ENCODE results near the gene TLR4.

The TLR4 gene

DNA sequence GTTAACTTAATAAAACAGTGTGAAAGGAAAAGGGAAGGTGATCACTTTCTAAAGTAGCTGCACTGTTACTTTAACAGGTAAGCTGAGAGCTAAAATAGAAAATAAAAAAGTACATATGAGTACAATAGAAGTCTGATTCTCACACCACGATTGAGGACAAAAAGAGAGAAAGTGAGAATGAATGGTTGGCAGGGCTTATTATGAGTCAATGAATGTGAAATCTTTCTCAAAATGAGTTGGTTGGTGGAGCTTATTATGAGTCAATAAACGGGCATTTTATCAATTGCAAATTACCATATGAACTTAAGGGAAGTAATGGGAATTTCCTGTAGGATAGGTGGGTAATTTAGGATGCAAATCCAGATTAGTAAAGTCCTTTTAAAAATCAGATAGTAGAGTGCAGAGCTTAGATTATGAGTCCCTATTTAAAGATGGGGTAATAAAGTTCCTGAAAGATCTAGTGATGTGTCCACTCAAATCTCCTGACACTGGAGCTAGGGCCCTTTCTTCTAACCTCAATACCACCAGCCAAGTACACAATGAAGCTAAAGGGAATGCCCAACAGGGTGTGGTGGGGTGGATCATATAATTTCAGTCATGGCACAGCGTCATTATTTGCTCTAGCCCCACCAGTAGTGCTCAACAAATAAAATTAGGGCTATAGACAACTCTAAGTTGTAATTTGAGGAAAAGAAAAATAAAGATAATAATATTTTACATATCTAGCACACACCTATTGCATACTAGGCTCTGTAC, 21.1 kb upstream of the TLR4 start:
- no peaks in the 10 kb centered on the region for H3K9me3 ChIP-seq (ENCODE audit: control insufficient read depth, low read length)
- H3K36me3 ChIP-seq (ENCODE audit: control insufficient read depth, insufficient read depth, low read length) = no peaks in the 10 kb centered on the region
- no peak overlapping the region for H3K27ac ChIP-seq (ENCODE audit: low read depth, low read length, severe bottlenecking)
- H3K4me3 ChIP-seq (ENCODE audit: extremely low read depth, insufficient read depth, low read length, poor library complexity, severe bottlenecking) = no peak overlapping the region
- no peaks in the 10 kb centered on the region for H3K4me1 ChIP-seq (ENCODE audit: control insufficient read depth, insufficient read depth, low read length, poor library complexity, severe bottlenecking)
- 90% methylated on average over 2 of the region's 3 CpGs; no CpG with 5 or more reads in 1 of the 2 experiments for WGBS, 2 experiments (ENCODE audit: insufficient coverage in 2 of 2)

DNA sequence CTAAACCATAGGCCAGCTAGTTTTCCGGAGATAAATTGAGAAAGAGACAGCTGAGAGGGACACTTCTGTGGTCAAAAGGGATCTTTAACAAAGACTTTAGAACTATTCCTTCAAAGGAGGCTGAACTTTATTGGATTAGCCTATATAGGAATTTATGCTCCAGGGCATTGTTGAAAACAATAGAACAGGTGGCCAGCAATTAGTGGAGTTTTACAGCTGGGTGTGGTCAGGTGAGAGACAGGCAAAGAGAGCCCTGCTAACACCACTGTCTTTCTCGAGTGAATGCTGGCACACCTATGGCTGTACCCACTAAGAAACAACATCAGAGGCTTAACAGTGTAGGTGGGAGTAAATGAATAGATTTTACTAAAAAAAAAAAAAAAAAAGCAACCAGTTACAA, 16.7 kb upstream of the TLR4 start:
- Histone ChIP-seq H3K36me3 (ENCODE audit: control insufficient read depth, insufficient read depth, low read length) (no peaks in the 10 kb centered on the region), H3K27ac (ENCODE audit: low read depth, low read length, severe bottlenecking) (no peak overlapping the region), H3K4me1 (ENCODE audit: control insufficient read depth, insufficient read depth, low read length, poor library complexity, severe bottlenecking) (no peaks in the 10 kb centered on the region), H3K9me3 (ENCODE audit: control insufficient read depth, low read length) (no peaks in the 10 kb centered on the region), H3K4me3 (ENCODE audit: extremely low read depth, insufficient read depth, low read length, poor library complexity, severe bottlenecking) (no peak overlapping the region)
- 78 to 90% methylated on average over 1 of the region's 2 CpGs for WGBS, 2 experiments (ENCODE audit: insufficient coverage in 2 of 2)

GRCh38 chr9:117691367-117691766, 12.8 kb upstream of the TLR4 start:
- no peak overlapping the region for H3K4me3 ChIP-seq (ENCODE audit: extremely low read depth, insufficient read depth, low read length, poor library complexity, severe bottlenecking)
- H3K27ac ChIP-seq (ENCODE audit: low read depth, low read length, severe bottlenecking) = no peak overlapping the region
- peaks cover 8% of the 10 kb centered on the region for H3K9me3 ChIP-seq (ENCODE audit: control insufficient read depth, low read length)
- no peaks in the 10 kb centered on the region for H3K4me1 ChIP-seq (ENCODE audit: control insufficient read depth, insufficient read depth, low read length, poor library complexity, severe bottlenecking)
- H3K36me3 ChIP-seq (ENCODE audit: control insufficient read depth, insufficient read depth, low read length) = no peaks in the 10 kb centered on the region

- H3K27ac ChIP-seq (ENCODE audit: low read depth, low read length, severe bottlenecking) = no peak overlapping the region
- 100% methylated on average over 1 of the region's 2 CpGs; no CpG with 5 or more reads in 1 of the 2 experiments for WGBS, 2 experiments (ENCODE audit: insufficient coverage in 2 of 2)
- H3K9me3 ChIP-seq (ENCODE audit: control insufficient read depth, low read length) = peaks cover 12% of the 10 kb centered on the region
- no peaks in the 10 kb centered on the region for H3K4me1 ChIP-seq (ENCODE audit: control insufficient read depth, insufficient read depth, low read length, poor library complexity, severe bottlenecking)
- no peak overlapping the region for H3K4me3 ChIP-seq (ENCODE audit: extremely low read depth, insufficient read depth, low read length, poor library complexity, severe bottlenecking)
- H3K36me3 ChIP-seq (ENCODE audit: control insufficient read depth, insufficient read depth, low read length) = no peaks in the 10 kb centered on the region
These were observed 8.0 kb upstream of the TLR4 start for GRCh38 chr9:117696154-117696553.

DNA sequence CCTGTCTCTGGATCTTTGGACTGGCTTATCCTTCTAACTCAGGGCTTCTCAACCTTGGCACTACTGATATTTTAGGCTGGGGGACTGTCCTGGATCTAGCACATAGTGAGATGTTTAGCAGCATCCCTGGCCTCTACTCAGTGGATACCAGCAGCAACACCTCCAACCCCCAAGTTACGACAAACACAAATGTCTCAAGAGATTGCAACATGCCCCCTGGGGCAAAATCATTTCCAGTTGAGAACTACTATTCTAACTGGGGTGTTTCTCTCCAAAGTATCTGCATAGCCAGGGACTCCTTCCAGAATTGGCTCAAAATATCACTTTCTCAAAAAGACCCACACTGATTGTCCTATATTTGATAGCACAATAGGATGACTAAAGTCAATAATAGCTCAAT, 7.2 kb upstream of the TLR4 start:
- Histone ChIP-seq H3K27ac (ENCODE audit: low read depth, low read length, severe bottlenecking) (no peak overlapping the region), H3K9me3 (ENCODE audit: control insufficient read depth, low read length) (peaks cover 12% of the 10 kb centered on the region), H3K4me3 (ENCODE audit: extremely low read depth, insufficient read depth, low read length, poor library complexity, severe bottlenecking) (no peak overlapping the region), H3K36me3 (ENCODE audit: control insufficient read depth, insufficient read depth, low read length) (no peaks in the 10 kb centered on the region), H3K4me1 (ENCODE audit: control insufficient read depth, insufficient read depth, low read length, poor library complexity, severe bottlenecking) (no peaks in the 10 kb centered on the region)
- 50 to 80% methylated on average over 1 of the region's 1 CpG for WGBS, 2 experiments (ENCODE audit: insufficient coverage in 2 of 2)

DNA sequence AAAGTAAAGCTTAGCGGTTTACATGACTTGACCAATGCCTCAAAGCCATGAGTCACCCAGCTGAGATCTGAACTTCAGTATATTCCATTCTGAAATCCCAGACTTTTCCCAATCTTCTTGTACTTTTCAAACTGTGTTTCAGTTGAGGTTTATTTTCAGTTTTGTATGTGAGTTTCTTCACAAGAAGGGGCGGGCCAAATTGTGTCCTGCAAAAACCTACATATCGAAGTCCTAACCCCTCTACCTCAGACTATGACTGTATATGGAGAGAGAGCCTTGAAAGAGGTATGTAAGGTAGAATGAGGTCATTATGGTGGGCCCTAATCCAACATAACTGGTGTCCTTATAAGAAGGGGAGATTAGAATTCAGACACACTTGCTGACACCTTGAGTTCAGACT, 666 bp upstream of the TLR4 start:
- WGBS, 2 experiments (ENCODE audit: insufficient coverage in 2 of 2) = 100% methylated on average over 1 of the region's 3 CpGs; no CpG with 5 or more reads in 1 of the 2 experiments
- peaks cover 10% of the 10 kb centered on the region for H3K36me3 ChIP-seq (ENCODE audit: control insufficient read depth, insufficient read depth, low read length)
- H3K4me3 ChIP-seq (ENCODE audit: extremely low read depth, insufficient read depth, low read length, poor library complexity, severe bottlenecking) = peak overlapping the region; percentile 46
- peaks cover 17% of the 10 kb centered on the region for H3K4me1 ChIP-seq (ENCODE audit: control insufficient read depth, insufficient read depth, low read length, poor library complexity, severe bottlenecking)
- no peaks in the 10 kb centered on the region for H3K9me3 ChIP-seq (ENCODE audit: control insufficient read depth, low read length)
- H3K27ac ChIP-seq (ENCODE audit: low read depth, low read length, severe bottlenecking) = peak overlapping the region; percentile 87

DNA sequence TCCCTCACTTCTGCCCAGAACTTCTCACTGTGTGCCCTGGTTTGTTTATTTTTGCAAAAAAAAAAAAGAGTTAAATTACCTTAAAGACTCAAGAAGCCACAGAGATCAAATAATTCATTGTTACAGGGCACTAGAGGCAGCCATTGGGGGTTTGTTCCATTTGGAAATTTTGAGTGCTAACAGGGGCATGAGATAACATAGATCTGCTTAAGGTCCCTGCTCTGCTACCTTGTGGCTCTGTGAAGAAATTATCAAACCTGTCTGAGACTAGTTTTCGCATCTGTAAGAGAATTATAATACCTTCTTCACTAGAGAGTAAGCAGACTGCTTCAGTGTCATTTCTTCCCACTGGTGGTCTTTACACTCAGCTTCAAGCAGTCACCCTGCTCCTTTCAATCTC, 394 bp downstream of the TLR4 start:
- 80 to 100% methylated on average over 1 of the region's 1 CpG for WGBS, 2 experiments (ENCODE audit: insufficient coverage in 2 of 2)
- Histone ChIP-seq H3K4me3 (ENCODE audit: extremely low read depth, insufficient read depth, low read length, poor library complexity, severe bottlenecking) (peak overlapping the region; percentile 46), H3K9me3 (ENCODE audit: control insufficient read depth, low read length) (no peaks in the 10 kb centered on the region)

GRCh38 chr9:117705386-117705785, 1.2 kb downstream of the TLR4 start:
- Histone ChIP-seq H3K4me1 (ENCODE audit: control insufficient read depth, insufficient read depth, low read length, poor library complexity, severe bottlenecking) (peaks cover 17% of the 10 kb centered on the region), H3K36me3 (ENCODE audit: control insufficient read depth, insufficient read depth, low read length) (peaks cover 25% of the 10 kb centered on the region), H3K27ac (ENCODE audit: low read depth, low read length, severe bottlenecking) (peak overlapping the region; percentile 87), H3K4me3 (ENCODE audit: extremely low read depth, insufficient read depth, low read length, poor library complexity, severe bottlenecking) (peak overlapping the region; percentile 46), H3K9me3 (ENCODE audit: control insufficient read depth, low read length) (no peaks in the 10 kb centered on the region)
- WGBS, 2 experiments (ENCODE audit: insufficient coverage in 2 of 2) = 80% methylated on average over 1 of the region's 2 CpGs; no CpG with 5 or more reads in 1 of the 2 experiments

More for the DNA sequence above, 394 bp downstream of the TLR4 start:
- H3K27ac ChIP-seq (ENCODE audit: low read depth, low read length, severe bottlenecking) = peak overlapping the region; percentile 87
- H3K36me3 ChIP-seq (ENCODE audit: control insufficient read depth, insufficient read depth, low read length) = peaks cover 18% of the 10 kb centered on the region
- H3K4me1 ChIP-seq (ENCODE audit: control insufficient read depth, insufficient read depth, low read length, poor library complexity, severe bottlenecking) = peaks cover 17% of the 10 kb centered on the region

DNA sequence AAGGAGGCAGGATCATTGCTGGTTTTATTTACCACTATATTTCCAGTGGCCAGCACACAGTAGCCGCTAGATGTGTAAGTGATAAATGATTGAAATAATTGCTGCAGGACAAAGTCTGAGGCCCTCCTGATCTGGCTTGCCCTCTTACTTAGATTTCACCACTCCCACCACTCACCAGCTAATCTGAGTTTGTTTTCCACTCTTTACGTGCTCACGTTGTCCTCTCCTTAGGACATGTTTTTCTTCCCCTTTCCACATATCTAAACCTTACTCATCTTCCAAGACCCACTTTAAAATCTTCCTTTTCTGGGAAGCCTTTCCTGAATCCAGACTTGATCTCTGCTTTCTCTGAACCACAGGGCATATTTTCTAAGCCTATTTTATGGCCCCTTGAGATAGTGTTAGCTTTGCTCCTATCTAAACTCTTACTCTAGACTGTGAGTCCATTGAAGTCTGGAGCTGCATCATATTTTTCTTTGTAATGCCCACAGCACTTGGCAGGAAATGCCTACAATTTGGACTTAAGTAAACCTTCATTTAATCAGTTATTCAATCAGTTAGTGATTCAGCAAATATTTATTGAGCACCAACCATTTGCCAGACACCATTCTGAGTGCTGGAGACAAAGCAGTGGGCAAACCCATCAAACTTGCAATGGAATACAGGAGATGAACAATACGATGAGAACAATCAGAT, 2.4 kb downstream of the TLR4 start:
- H3K36me3 ChIP-seq (ENCODE audit: control insufficient read depth, insufficient read depth, low read length) = peaks cover 37% of the 10 kb centered on the region
- peaks cover 17% of the 10 kb centered on the region for H3K4me1 ChIP-seq (ENCODE audit: control insufficient read depth, insufficient read depth, low read length, poor library complexity, severe bottlenecking)
- peak overlapping the region; percentile 46 for H3K4me3 ChIP-seq (ENCODE audit: extremely low read depth, insufficient read depth, low read length, poor library complexity, severe bottlenecking)
- 92 to 96% methylated on average over 3 of the region's 4 CpGs for WGBS, 2 experiments (ENCODE audit: insufficient coverage in 2 of 2)
- no peaks in the 10 kb centered on the region for H3K9me3 ChIP-seq (ENCODE audit: control insufficient read depth, low read length)
- H3K27ac ChIP-seq (ENCODE audit: low read depth, low read length, severe bottlenecking) = peak overlapping the region; percentile 80

- no peak overlapping the region for H3K27ac ChIP-seq (ENCODE audit: low read depth, low read length, severe bottlenecking)
- peaks cover 47% of the 10 kb centered on the region for H3K36me3 ChIP-seq (ENCODE audit: control insufficient read depth, insufficient read depth, low read length)
- 100% methylated on average over 1 of the region's 1 CpG; no CpG with 5 or more reads in 1 of the 2 experiments for WGBS, 2 experiments (ENCODE audit: insufficient coverage in 2 of 2)
- no peak overlapping the region for H3K4me3 ChIP-seq (ENCODE audit: extremely low read depth, insufficient read depth, low read length, poor library complexity, severe bottlenecking)
- H3K4me1 ChIP-seq (ENCODE audit: control insufficient read depth, insufficient read depth, low read length, poor library complexity, severe bottlenecking) = peaks cover 17% of the 10 kb centered on the region
- no peaks in the 10 kb centered on the region for H3K9me3 ChIP-seq (ENCODE audit: control insufficient read depth, low read length)
These were observed 3.4 kb downstream of the TLR4 start for GRCh38 chr9:117707561-117707960.

GRCh38 chr9:117709936-117710335, 5.7 kb downstream of the TLR4 start:
- Histone ChIP-seq H3K27ac (ENCODE audit: low read depth, low read length, severe bottlenecking) (no peak overlapping the region), H3K4me3 (ENCODE audit: extremely low read depth, insufficient read depth, low read length, poor library complexity, severe bottlenecking) (no peak overlapping the region), H3K9me3 (ENCODE audit: control insufficient read depth, low read length) (no peaks in the 10 kb centered on the region), H3K36me3 (ENCODE audit: control insufficient read depth, insufficient read depth, low read length) (peaks cover 69% of the 10 kb centered on the region), H3K4me1 (ENCODE audit: control insufficient read depth, insufficient read depth, low read length, poor library complexity, severe bottlenecking) (peaks cover 13% of the 10 kb centered on the region)
- no CpG with 5 or more reads among the region's 2 CpGs for WGBS, 2 experiments (ENCODE audit: insufficient coverage in 2 of 2)

Data from mesodermal cell (in vitro differentiated cells).